Dendritic cell treated with granulocyte-macrophage colony-stimulating factor and Interleukin-4, amounts not matched to agents 40 ng/mL and 50 ng/mL, for 4 days (primary cell): ENCODE measurements around the gene UTS2R.
A peak's percentile ranks its signal among the peaks of the same experiment; 100 is the strongest.
"Not testable (repeated sequence)": the region's sequence is repeated elsewhere in the genome, so short reads cannot be mapped to it uniquely, and the experiment has no call there.

Experiments
- H3K27ac Mint-ChIP-seq: one replicate; pipeline ENCODE4 v1.8.0; 2022; ENCODE audit warnings: mild to moderate bottlenecking, mixed read lengths
- H3K27me3 Mint-ChIP-seq: one replicate; pipeline ENCODE4 v1.8.0; 2022; ENCODE audit warnings: mild to moderate bottlenecking, mixed read lengths
- H3K36me3 Mint-ChIP-seq: one replicate; pipeline ENCODE4 v1.8.0; 2022; ENCODE audit warnings: low read depth, mixed read lengths
- H3K4me1 Mint-ChIP-seq: one replicate; pipeline ENCODE4 v1.8.0; 2022; ENCODE audit warnings: low read depth, mixed read lengths
- H3K4me3 Mint-ChIP-seq: one replicate; pipeline ENCODE4 v1.8.0; 2022; ENCODE audit warnings: mild to moderate bottlenecking, moderate library complexity, mixed read lengths
- H3K9me3 Mint-ChIP-seq: one replicate; pipeline ENCODE4 v1.8.0; 2022; ENCODE audit warnings: mixed read lengths
- intact Hi-C: fragments of 100-400 bp; cut with micrococcal nuclease; formaldehyde crosslinking; loops from one replicate; pipeline ENCODE4 v1.15.0; 2022

Gene UTS2R

DNA sequence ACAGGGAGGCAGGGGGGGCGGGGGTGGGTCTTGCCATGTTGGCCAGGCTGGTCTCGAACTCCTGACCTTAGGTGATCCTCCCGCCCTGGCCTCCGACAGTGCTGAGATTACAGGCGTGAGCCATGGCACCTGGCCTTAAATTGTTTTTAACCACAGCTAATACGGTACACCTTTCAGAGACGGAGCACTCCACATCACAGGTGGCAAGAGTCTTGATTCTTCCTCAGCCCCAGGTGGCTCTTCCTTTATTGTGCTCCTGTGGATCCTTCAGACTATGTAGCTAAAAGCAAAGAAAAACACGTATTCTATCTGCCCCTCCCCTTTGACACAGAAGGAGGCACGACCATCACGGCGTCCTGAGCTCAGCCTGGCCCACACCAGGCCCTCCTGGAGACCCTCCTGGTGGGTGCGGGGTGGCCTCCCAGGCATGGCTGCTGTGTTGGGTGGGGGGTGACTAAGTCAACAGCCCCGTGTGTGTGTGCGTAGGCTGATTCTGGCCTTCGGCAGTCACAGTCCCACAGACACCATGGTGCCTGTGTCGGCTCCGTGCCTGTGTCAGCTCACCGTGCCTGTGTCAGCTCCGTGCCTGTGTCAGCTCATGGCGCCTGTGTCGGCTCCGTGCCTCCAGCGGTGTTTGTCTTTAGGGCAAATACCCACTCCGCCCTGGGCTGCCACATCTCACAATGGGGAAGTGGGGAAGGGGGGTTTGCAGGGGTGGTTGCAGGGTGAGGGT is 27.2 kb upstream of the UTS2R start:
- H3K27me3 Mint-ChIP-seq: peaks cover 38% of the 10 kb centered on the region
- no peak overlapping the region for H3K4me3 Mint-ChIP-seq
- no peaks in the 10 kb centered on the region for H3K9me3 Mint-ChIP-seq
- peaks cover 19% of the 10 kb centered on the region for H3K4me1 Mint-ChIP-seq
- peak overlapping the region; percentile 56 for H3K27ac Mint-ChIP-seq
- no peaks in the 10 kb centered on the region for H3K36me3 Mint-ChIP-seq
- intact Hi-C loops: no loop called here

DNA sequence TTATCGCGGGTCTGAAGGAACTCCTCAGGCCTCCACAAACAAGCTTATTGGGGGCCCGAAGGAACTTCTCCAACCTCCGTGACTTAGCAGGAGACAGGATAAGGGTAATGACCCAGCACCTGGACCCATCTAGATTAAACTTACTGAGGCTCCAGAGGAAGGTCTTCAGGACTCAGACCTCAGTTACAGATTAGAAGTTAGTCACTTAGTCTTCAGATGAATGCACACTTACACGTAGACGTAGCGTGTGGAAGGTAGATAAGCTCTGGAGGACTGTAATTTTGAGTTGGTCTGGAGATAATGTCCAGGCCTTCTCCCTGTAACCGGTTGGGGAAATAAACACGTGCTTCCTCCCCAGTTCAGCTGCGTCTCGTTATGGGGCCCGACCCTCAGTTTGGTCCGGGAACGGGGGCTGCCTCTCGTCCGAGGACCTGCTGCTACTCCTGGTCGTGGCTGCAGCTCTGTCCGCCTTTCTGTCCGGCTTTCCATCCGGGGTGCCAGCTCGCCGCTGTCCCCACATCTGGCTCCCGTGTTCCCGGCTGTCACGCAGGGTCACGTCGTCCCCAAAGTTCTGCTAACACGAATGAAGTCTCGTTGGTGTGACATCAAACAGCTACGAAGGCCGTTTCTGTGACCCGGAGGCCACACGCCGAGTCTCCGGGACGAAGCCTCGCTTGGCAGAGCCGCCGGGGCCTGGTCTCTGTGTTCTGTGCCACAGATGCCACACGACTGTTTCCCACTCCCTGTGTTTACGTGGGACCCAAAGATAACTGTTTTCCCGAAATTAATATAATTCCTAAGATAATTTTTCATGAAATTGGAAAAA is 26.2 kb upstream of the UTS2R start:
- no peaks in the 10 kb centered on the region for H3K36me3 Mint-ChIP-seq
- no peak overlapping the region for H3K4me3 Mint-ChIP-seq
- no peak overlapping the region for H3K27ac Mint-ChIP-seq
- intact Hi-C loops: no loop called here
- peaks cover 44% of the 10 kb centered on the region for H3K27me3 Mint-ChIP-seq
- H3K9me3 Mint-ChIP-seq: no peaks in the 10 kb centered on the region
- H3K4me1 Mint-ChIP-seq: peaks cover 16% of the 10 kb centered on the region

DNA sequence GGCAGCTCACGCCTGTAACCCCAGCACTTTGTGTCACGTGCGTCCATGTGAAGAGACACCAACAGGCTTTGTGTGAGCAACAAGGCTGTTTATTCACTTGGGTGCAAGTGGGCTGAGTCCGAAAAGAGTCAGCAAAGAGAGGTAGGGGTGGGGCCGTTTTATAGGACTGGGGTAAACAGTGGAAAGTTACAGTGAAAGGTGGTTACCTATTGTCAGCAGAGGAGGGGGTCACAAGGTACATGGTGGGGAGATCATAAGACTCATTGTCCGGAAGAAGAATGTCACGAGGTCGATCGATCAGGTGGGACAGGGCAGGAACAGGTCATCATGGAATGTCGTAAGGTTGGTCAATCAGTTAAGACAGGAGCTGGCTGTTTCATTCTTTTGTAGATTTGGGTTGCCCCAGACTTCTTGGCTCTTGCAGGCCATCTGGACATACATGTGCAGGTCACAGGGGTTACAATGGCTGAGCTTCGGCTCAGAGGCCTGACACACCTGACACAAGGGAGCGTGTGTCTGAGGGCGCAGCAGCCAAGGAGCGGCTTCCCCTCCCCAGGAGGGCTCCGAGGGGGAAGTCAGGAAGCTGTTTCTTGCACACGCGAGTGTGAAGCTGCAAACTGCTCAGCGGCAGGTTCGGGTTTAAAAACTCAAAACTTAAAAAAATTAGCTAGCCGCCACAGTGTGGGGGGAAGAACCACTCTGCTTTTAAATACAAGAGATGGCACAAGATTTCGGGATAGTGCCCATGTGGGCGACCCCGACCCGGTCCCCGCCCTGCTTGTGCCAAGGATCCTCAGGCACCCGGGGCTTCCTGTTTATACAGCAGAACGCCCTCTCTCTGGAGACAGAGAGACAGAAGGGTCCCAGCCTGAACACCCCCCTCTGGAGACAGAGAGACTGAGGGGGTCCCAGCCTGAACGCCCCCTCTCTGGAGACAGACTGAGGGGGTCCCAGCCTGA is 24.9 kb upstream of the UTS2R start:
- Mint-ChIP-seq H3K27me3 (peaks cover 56% of the 10 kb centered on the region), H3K27ac (no peak overlapping the region), H3K9me3 (no peaks in the 10 kb centered on the region), H3K36me3 (no peaks in the 10 kb centered on the region), H3K4me1 (peaks cover 19% of the 10 kb centered on the region), H3K4me3 (peak overlapping the region; percentile 23)
- intact Hi-C loops: no loop called here

DNA sequence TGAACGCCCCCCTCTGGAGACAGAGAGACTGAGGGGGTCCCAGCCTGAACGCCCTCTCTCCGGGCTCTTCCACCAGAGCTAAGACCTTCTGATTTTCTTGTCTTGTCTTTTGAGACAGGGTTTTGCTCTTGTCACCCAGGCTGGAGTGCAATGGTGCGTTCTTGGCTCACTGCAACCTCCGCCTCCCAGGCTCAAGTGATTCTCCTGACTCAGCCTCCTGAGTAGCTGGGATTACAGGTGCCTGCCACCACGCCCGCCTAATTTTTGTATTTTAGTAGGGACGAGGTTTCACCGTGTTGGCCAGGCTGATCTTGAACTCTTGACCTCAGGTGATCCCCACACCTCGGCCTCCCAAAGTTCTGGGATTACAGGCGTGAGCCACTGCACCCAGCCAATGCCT is 23.6 kb upstream of the UTS2R start:
- H3K27ac Mint-ChIP-seq, H3K9me3 Mint-ChIP-seq, H3K36me3 Mint-ChIP-seq, H3K4me3 Mint-ChIP-seq, intact Hi-C loops: not testable (repeated sequence)
- peaks cover 26% of the 10 kb centered on the region for H3K4me1 Mint-ChIP-seq
- H3K27me3 Mint-ChIP-seq: peaks cover 51% of the 10 kb centered on the region

DNA sequence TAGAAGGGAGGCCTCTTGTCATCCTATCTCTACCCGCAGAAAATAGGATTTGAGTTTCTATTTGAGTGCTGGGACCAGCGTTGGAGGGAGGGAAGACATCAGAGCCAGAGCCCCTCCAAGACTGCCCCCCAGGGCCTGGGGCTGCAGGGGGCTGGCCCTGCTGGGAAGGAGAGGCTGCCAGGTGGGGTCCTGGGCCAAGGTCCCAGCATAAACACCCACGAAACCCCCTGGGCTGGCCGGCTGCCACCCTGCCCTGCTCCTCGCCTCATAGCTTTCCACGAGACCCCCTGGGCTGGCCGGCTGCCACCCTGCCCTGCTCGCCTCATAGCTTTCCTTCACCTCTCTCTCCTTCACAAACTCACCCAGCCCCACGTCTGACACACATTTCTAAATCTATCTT is 23.1 kb upstream of the UTS2R start:
- intact Hi-C loops: no loop called here
- peaks cover 49% of the 10 kb centered on the region for H3K27me3 Mint-ChIP-seq
- H3K36me3 Mint-ChIP-seq: no peaks in the 10 kb centered on the region
- no peaks in the 10 kb centered on the region for H3K9me3 Mint-ChIP-seq
- no peak overlapping the region for H3K27ac Mint-ChIP-seq
- H3K4me3 Mint-ChIP-seq: no peak overlapping the region
- H3K4me1 Mint-ChIP-seq: peaks cover 26% of the 10 kb centered on the region

DNA sequence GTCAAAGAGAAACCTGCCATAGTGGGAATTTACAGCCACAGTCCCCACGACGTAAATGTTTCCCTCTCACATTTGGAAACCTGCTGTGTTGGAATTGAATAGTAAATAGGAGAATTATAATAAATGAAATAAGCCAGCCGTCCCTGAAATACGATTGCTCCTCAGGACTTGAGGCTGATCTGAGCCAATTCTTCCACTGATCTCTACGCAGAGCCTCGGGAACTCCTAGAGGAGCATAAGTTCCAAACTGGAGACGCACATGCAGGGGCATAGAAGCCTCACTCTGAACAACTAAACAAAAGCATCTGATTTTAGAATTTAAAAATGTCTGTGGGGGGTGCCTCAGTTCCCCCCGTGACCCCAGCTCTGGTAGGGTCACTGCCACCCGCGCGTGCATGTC is 22.7 kb upstream of the UTS2R start:
- Mint-ChIP-seq H3K9me3 (no peaks in the 10 kb centered on the region), H3K27ac (no peak overlapping the region), H3K4me1 (peaks cover 26% of the 10 kb centered on the region), H3K27me3 (peaks cover 49% of the 10 kb centered on the region), H3K4me3 (no peak overlapping the region), H3K36me3 (no peaks in the 10 kb centered on the region)
- intact Hi-C loops: no loop called here

DNA sequence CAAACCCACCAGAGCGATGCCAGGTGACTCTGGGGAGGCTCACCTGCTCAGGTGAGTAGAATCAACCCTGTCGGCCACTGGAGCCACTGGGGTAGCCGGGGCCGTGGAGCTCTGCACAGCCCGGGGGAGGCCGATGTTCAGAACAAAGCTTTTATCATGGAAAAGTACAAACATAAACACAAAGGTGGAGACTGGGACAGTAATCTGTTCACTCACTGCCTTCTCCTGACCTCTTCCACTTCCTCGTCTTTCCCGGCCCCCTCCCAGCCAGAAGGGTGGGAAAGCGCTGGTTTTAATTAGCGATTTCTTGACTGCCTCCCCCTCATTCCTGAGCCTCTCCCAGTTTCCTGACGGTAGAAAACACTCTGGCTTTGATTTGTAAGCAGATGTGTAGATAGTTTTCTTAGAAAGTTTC is 22.3 kb upstream of the UTS2R start:
- no peak overlapping the region for H3K4me3 Mint-ChIP-seq
- peaks cover 24% of the 10 kb centered on the region for H3K4me1 Mint-ChIP-seq
- H3K27ac Mint-ChIP-seq: no peak overlapping the region
- intact Hi-C loops: no loop called here
- H3K9me3 Mint-ChIP-seq: no peaks in the 10 kb centered on the region
- no peaks in the 10 kb centered on the region for H3K36me3 Mint-ChIP-seq
- H3K27me3 Mint-ChIP-seq: peaks cover 48% of the 10 kb centered on the region

DNA sequence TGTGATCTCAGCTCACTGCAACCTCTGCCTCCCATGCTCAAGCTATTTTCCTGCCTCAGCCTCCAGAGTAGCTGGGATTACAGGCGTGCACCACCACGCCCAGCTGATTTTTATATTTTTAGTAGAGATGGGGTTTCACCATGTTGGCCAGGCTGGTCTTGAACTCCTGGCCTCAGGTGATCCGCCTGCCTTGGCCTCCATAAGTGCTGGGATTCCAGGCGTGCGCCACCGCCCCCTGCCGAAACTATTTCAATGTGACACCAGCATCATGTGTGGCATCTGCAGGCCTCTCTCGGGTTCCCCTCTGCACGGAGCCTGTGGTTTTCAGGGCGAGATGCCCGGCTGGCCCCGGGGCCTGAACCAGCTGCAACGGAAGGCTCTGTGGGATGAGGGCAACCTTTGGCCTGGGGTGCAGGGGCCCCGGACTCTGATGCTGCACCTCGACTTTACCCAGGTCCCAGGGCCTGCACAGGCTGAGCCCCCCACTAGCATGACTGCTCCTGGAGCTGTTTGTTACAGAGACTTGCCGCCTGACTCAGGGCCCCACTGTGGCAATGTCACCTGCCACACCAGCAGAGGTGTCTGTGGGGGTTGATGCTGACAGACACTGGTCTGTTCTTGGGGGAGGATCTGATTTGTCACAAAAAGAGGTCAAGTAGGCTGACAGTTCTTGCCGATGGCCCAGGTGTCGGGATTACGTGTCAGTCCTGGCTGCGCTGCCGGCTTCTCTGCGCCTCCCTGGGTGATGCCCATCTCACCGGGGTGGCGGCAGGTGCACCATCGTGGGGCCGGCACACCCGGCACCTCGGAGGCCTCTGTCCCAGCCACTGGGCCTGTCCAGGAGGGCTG is 21.2 kb upstream of the UTS2R start:
- Mint-ChIP-seq H3K27ac (no peak overlapping the region), H3K4me3 (no peak overlapping the region), H3K27me3 (peaks cover 54% of the 10 kb centered on the region), H3K4me1 (peaks cover 18% of the 10 kb centered on the region), H3K36me3 (no peaks in the 10 kb centered on the region), H3K9me3 (no peaks in the 10 kb centered on the region)
- intact Hi-C loops: loop anchor here (5.0 kb wide), 1 partner anchor 202 kb away; no protein-coding TSS in a partner anchor

DNA sequence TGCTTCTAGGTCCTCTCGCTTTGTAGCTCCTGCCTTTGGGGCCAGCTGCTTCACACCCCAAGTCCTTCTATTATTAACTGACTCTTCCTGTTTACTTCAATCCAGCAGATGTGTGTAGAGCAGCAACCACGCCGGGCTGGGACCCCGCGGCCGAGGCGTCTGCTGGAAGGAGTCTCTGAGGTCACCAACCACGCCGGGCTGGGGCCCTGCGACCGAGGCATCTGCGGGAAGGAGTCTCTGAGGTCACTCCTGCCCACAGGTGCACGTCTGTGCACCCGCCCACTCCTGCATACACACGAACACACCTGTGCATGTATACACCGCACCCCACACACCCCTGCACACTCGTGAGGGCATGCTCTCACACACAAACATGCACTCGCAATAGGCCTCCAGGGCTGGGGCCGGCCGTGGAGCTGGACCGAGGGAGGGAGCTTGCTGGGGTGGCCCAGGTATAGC is 20.3 kb upstream of the UTS2R start:
- peaks cover 57% of the 10 kb centered on the region for H3K27me3 Mint-ChIP-seq
- H3K27ac Mint-ChIP-seq: no peak overlapping the region
- intact Hi-C loops: loop anchor here (5.0 kb wide), 1 partner anchor 201 kb away; no protein-coding TSS in a partner anchor
- no peak overlapping the region for H3K4me3 Mint-ChIP-seq
- H3K36me3 Mint-ChIP-seq: no peaks in the 10 kb centered on the region
- peaks cover 16% of the 10 kb centered on the region for H3K4me1 Mint-ChIP-seq
- no peaks in the 10 kb centered on the region for H3K9me3 Mint-ChIP-seq

DNA sequence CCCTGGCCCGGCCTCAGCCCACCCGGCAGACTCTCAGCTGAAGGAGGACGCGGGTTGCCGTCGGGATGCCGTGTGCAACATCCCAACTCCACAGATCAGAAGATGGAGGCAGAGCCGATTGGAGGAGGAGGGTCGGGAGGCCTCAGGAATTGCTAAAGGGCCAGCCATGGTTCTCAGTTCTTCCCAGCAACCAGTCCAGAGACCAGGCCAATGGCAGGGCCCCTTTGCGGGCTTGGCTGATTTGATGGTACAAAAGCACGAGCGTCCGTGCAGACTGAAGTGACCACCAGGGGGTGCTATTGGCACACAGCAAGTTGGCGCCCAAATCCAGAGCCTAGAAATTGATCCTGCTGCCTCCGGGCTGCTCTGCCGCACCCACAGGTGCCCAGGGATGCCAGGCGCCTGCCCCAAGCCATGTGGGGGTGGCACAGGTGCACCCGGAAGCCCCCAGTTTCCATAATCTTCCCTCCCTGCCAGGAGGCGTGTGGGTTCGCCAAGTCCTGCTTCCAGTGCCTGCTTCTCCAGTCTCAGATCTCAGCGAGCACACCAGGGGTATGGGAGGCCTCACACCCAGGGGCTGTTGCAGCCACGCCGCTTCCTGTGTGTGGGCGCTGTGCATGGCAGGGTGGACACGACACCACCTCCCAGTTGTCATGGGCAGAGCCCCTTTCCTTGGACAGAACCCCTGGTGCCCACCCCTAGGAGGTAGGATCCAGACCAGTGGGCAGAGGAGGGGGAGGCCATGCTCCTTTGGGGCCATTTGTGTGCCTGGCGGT is 19.7 kb upstream of the UTS2R start:
- Mint-ChIP-seq H3K27me3 (peaks cover 58% of the 10 kb centered on the region), H3K9me3 (no peaks in the 10 kb centered on the region), H3K36me3 (no peaks in the 10 kb centered on the region), H3K4me1 (peaks cover 10% of the 10 kb centered on the region), H3K4me3 (no peak overlapping the region), H3K27ac (no peak overlapping the region)
- intact Hi-C loops: loop anchor here (1.0 to 5.0 kb wide), 2 partner anchors 62 to 200 kb away; no protein-coding TSS in a partner anchor

DNA sequence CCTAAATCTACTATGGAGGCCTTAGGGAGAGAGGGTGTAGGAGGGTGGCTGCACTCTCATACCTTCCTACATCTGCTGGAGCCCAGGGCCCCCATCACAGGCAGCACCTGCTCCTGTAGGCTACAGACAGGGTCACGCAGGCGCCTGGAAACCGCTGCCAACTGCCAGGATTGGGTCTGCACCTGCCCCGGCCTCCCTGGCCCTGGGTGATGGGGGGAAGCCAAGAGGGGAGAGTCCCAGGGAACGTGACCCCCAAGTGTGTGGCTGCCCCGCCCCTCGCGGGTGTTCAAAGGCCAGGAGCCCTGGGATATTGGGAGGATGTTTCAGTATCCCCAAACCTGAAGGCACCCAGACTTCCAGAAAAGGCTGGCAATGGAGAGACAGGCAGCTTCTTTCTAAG is 18.1 kb upstream of the UTS2R start:
- peaks cover 59% of the 10 kb centered on the region for H3K27me3 Mint-ChIP-seq
- intact Hi-C loops: loop anchor here (5.0 kb wide), 1 partner anchor 199 kb away; no protein-coding TSS in a partner anchor
- H3K36me3 Mint-ChIP-seq: no peaks in the 10 kb centered on the region
- H3K4me3 Mint-ChIP-seq: no peak overlapping the region
- H3K27ac Mint-ChIP-seq: no peak overlapping the region
- H3K4me1 Mint-ChIP-seq: peaks cover 15% of the 10 kb centered on the region
- no peaks in the 10 kb centered on the region for H3K9me3 Mint-ChIP-seq

DNA sequence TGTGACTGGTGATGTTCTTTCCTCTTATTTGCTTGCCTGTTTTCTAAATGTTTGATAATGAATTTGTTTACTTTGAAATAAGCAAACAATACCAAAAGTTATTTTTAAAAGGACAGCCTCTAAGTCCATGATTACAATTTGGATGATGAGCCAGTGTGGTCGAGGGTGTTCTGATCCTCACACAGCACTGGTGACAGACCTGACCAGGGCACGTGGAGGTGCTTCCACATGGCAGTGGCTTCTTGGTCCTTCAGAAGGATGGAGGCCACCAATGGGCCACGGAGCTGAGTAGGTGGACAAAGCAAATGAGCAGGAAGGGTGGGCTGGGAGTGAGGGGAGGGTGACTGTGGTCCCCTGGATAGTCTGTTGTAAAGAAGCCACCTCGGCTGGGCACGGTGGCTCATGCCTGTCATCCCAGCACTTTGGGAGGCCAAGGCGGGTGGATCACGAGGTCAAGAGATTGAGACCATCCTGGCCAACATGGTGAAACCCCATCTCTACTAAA is 16.7 kb upstream of the UTS2R start:
- no peaks in the 10 kb centered on the region for H3K36me3 Mint-ChIP-seq
- peaks cover 18% of the 10 kb centered on the region for H3K4me1 Mint-ChIP-seq
- no peak overlapping the region for H3K4me3 Mint-ChIP-seq
- intact Hi-C loops: loop anchor here (5.0 kb wide), 1 partner anchor 197 kb away; no protein-coding TSS in a partner anchor
- H3K27me3 Mint-ChIP-seq: peaks cover 59% of the 10 kb centered on the region
- no peak overlapping the region for H3K27ac Mint-ChIP-seq
- H3K9me3 Mint-ChIP-seq: no peaks in the 10 kb centered on the region
